HCT116 (cell line): ENCODE data around the gene SYNE1.
A peak's percentile ranks its signal among the peaks of the same experiment; 100 is the strongest.

Experiments used
- EZH2 ChIP-seq: fragments of 200-600 bp; sonication (generic); IDR thresholded peaks from 2 replicates; pipeline ENCODE4 v1.6.1; 2017; ENCODE audit warnings: antibody characterized with exemption, mixed run types
- JUND ChIP-seq: IDR thresholded peaks from 2 replicates; pipeline ENCODE4 v1.6.1; 2012
- MAX ChIP-seq: IDR thresholded peaks from 2 replicates; pipeline ENCODE4 v1.6.1; 2012
- RAD21 ChIP-seq: IDR thresholded peaks from 2 replicates; pipeline ENCODE4 v1.6.1; 2012; ENCODE audit warnings: low read depth, mild to moderate bottlenecking
- REST ChIP-seq: IDR thresholded peaks from 2 replicates; pipeline ENCODE4 v1.6.1; 2012; ENCODE audit warnings: low read depth
- ZFX ChIP-seq: fragments of 450-650 bp; IDR thresholded peaks from 2 replicates; pipeline ENCODE4 v1.6.1; 2017
- TF ChIP-seq, protein P1 (sequence below): IDR thresholded peaks from 2 replicates; pipeline ENCODE4 v1.6.1; 2012
- TF ChIP-seq, protein P2 (sequence below), 3 experiments: fragments of 200-600 bp in 1 of 3; sonication (generic) in 1 of 3; IDR thresholded peaks in 2 of 3; conservative IDR thresholded peaks in 1 of 3; 2 replicates each; pipeline ENCODE4 v1.5.1; 2012 to 2017; ENCODE audit warnings: low read depth in 2 of 3, low read length in 2 of 3, antibody characterized with exemption in 1 of 3, borderline replicate concordance in 1 of 3, control low read depth in 1 of 3, mild to moderate bottlenecking in 1 of 3, mixed read lengths in 1 of 3, mixed run types in 1 of 3, moderate library complexity in 1 of 3; ENCODE audit not compliant: insufficient read depth in 1 of 3

DNA sequence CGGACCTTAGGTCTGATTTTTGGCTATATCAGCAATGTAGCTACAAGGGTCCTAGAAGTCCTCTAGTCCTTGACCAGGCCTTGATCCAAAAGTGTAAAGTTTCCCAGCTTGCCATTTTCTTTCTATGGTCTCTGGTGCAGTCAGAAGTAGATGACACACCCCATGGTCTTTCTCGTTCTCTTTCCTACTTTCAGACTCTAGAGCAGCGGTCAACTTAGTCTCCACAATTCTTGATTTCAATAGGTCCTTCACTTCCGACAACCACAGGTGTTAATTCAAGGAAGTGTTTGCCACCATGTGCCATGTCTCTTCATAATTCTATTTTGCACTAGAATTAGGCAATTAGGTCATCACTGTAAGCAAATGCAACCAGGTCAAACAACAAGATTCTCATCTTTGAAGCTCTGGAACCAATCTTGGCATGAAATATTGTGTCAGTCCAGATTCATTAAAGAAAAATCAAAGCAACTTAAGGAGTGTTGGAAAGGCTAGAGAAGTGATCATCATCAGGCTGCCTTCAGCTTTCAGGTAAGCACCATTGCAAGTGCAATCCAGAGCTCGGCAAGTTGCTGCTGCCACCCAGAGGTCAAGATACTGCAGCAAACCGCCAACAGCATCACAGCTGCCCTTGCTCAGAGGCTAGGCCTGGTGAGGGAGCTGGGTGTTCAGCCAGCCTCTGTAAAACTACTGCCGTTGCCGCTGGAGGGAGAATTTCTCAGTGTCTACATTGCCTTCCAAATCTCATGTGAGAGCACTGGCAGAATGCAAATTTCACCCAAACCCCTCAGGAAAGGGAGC, 5.6 kb upstream of the SYNE1 start:
- TF ChIP-seq MAX (no peak), JUND (no peak), EZH2 (no peak), REST (no peak), ZFX (no peak), RAD21 (peak; percentile 81)
- TF ChIP-seq, protein P1, sequence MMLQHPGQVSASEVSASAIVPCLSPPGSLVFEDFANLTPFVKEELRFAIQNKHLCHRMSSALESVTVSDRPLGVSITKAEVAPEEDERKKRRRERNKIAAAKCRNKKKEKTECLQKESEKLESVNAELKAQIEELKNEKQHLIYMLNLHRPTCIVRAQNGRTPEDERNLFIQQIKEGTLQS = no peak
- TF ChIP-seq, protein P2, sequence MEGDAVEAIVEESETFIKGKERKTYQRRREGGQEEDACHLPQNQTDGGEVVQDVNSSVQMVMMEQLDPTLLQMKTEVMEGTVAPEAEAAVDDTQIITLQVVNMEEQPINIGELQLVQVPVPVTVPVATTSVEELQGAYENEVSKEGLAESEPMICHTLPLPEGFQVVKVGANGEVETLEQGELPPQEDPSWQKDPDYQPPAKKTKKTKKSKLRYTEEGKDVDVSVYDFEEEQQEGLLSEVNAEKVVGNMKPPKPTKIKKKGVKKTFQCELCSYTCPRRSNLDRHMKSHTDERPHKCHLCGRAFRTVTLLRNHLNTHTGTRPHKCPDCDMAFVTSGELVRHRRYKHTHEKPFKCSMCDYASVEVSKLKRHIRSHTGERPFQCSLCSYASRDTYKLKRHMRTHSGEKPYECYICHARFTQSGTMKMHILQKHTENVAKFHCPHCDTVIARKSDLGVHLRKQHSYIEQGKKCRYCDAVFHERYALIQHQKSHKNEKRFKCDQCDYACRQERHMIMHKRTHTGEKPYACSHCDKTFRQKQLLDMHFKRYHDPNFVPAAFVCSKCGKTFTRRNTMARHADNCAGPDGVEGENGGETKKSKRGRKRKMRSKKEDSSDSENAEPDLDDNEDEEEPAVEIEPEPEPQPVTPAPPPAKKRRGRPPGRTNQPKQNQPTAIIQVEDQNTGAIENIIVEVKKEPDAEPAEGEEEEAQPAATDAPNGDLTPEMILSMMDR (IDR thresholded peaks at IDR 0.05 in 2 of 3, conservative IDR thresholded peaks at IDR 0.05 in 1 of 3; ENCODE audit: borderline replicate concordance in 1 of 3, insufficient read depth in 1 of 3, low read depth in 2 of 3, low read length in 2 of 3) = peak; percentile 63 to 70 (median 69)
